GM12878 (cell line): Measurements from ENCODE around the gene ZNF695. TPM values are rescaled to one million over a fixed set of nuclear protein-coding genes. Genes with fewer than 3 reads are reported as not detected.

Experiments used
- ATAC-seq: fragments of 200-7000 bp; cut with Tn5 transposase; 3 replicates; pipeline ENCODE4 v1.9.1; 2020; ENCODE audit warnings: mild to moderate bottlenecking, moderate library complexity
- BruUV-seq: library from RNA; stranded (reverse); fragments of 400-500 nt; replicated peaks from 2 replicates; lab custom pipeline; 2021; lab: Mats Ljungman, UMichigan
- CTCF ChIA-PET: fragments of 300-600 bp; sonication (Branson Sonifier 250); formaldehyde crosslinking; extraction: SDS; loops from one replicate; lab custom pipeline; 2021; ENCODE audit warnings: inconsistent platforms; lab: Yijun Ruan, JAX
- POLR2A ChIA-PET: fragments of 350-600 bp; formaldehyde crosslinking; extraction: SDS; loops from one replicate; lab custom pipeline; 2021; ENCODE audit warnings: inconsistent platforms; lab: Charles Lee
- RAD21 ChIA-PET: fragments of 300-600 bp; sonication (Branson Sonifier 250); formaldehyde crosslinking; loops from one replicate; lab custom pipeline; 2023; ENCODE audit warnings: antibody characterized with exemption; ENCODE audit not compliant: unreplicated experiment; lab: Charles Lee
- SMC1A ChIA-PET: fragments of 300-600 bp; sonication (Branson Sonifier 250); formaldehyde crosslinking; loops from one replicate; lab custom pipeline; 2023; ENCODE audit not compliant: unreplicated experiment, uncharacterized antibody; lab: Charles Lee
- DNase-seq: peaks from one replicate; pipeline ENCODE4 v3.0.0-alpha.2; 2011; ENCODE audit warnings: low read depth, low spot score
- FAIRE-seq: peaks from 3 replicates; lab custom pipeline; 2011; peaks lifted over from hg19 to GRCh38; lab: Jason Lieb, UNC
- H2AFZ ChIP-seq: 2 replicates; pipeline ENCODE4 v1.6.0; 2011; ENCODE audit warnings: low read depth, low read length, control low read depth; ENCODE audit not compliant: control insufficient read depth
- H3K27ac ChIP-seq: 2 replicates; pipeline ENCODE4 v1.5.1; 2011; ENCODE audit warnings: control low read depth; ENCODE audit not compliant: control insufficient read depth, insufficient read depth
- H3K27me3 ChIP-seq, 2 experiments: replicated peaks in 1 of 2; 2 replicates each; pipeline versions ENCODE4 v1.6.0 to v1.6.1; 2011; ENCODE audit warnings: low read length in 1 of 2; ENCODE audit not compliant: control insufficient read depth in 2 of 2, insufficient read depth in 2 of 2
- H3K36me3 ChIP-seq, 2 experiments: 2 replicates each; pipeline ENCODE4 v1.5.1; 2011; ENCODE audit warnings: low read length in 1 of 2; ENCODE audit not compliant: control insufficient read depth in 2 of 2, insufficient read depth in 2 of 2
- H3K4me1 ChIP-seq: 2 replicates; pipeline ENCODE4 v1.6.1; 2011; ENCODE audit warnings: mild to moderate bottlenecking, low read length, moderate library complexity, mixed read lengths; ENCODE audit not compliant: control insufficient read depth, insufficient read depth
- H3K4me2 ChIP-seq: 2 replicates; pipeline ENCODE4 v1.6.0; 2011; ENCODE audit warnings: control low read depth; ENCODE audit not compliant: control insufficient read depth, insufficient read depth
- H3K4me3 ChIP-seq: fragments of 200-600 bp; sonication (generic); 2 replicates; pipeline ENCODE4 v1.5.1; 2016
- H3K79me2 ChIP-seq: 2 replicates; pipeline ENCODE4 v1.6.0; 2011; ENCODE audit warnings: low read length; ENCODE audit not compliant: control insufficient read depth, insufficient read depth
- H3K9ac ChIP-seq: 2 replicates; pipeline ENCODE4 v1.8.0; 2011; ENCODE audit warnings: low read length, control low read depth, mixed read lengths; ENCODE audit not compliant: control insufficient read depth, insufficient read depth
- H3K9me3 ChIP-seq: replicated peaks from 3 replicates; pipeline ENCODE4 v1.5.1; 2011; ENCODE audit warnings: mild to moderate bottlenecking, low read length; ENCODE audit not compliant: control insufficient read depth, insufficient read depth
- H4K20me1 ChIP-seq: 2 replicates; pipeline ENCODE4 v1.6.0; 2011; ENCODE audit not compliant: control insufficient read depth, insufficient read depth
- BCL11A ChIP-seq: IDR thresholded peaks from 2 replicates; pipeline ENCODE4 v1.6.1; 2011; ENCODE audit warnings: low read depth, low read length
- CTCF ChIP-seq, 3 experiments: IDR thresholded peaks in 2 of 3; conservative IDR thresholded peaks in 1 of 3; 2 replicates each; pipeline ENCODE4 v1.5.1; 2011; ENCODE audit warnings: low read depth in 3 of 3, low read length in 3 of 3, mild to moderate bottlenecking in 3 of 3, control low read depth in 2 of 3, moderate library complexity in 2 of 3, inconsistent platforms in 1 of 3, mixed read lengths in 1 of 3; ENCODE audit not compliant: control insufficient read depth in 2 of 3, insufficient read depth in 1 of 3; ENCODE audit errors: extremely low read depth in 1 of 3
- GATAD2B ChIP-seq: fragments of 450-650 bp; conservative IDR thresholded peaks from 2 replicates; pipeline ENCODE4 v1.6.1; 2017; ENCODE audit warnings: low read depth, mild to moderate bottlenecking, moderate library complexity
- IRF5 ChIP-seq: fragments of 450-650 bp; IDR thresholded peaks from 2 replicates; pipeline ENCODE4 v1.6.1; 2017; ENCODE audit warnings: borderline replicate concordance
- MYB ChIP-seq: fragments of 150-350 bp; IDR thresholded peaks from 2 replicates; pipeline ENCODE4 v1.6.1; 2014; ENCODE audit warnings: mild to moderate bottlenecking, low read depth, low read length, borderline replicate concordance
- SMARCA5 ChIP-seq: fragments of 450-650 bp; IDR thresholded peaks from 2 replicates; pipeline ENCODE4 v1.6.1; 2017; ENCODE audit warnings: mild to moderate bottlenecking
- SUPT20H ChIP-seq: IDR thresholded peaks from 2 replicates; pipeline ENCODE4 v1.6.1; 2011; ENCODE audit warnings: low read depth, mild to moderate bottlenecking, low read length, moderate library complexity, borderline replicate concordance; ENCODE audit not compliant: control insufficient read depth
- WGBS: methylation state at CpG from one replicate; pipeline ENCODE4 v1.1.6; 2016; ENCODE audit warnings: low lambda C conversion rate; ENCODE audit not compliant: insufficient replicate concordance, insufficient coverage; ENCODE audit errors: missing lambda C conversion rate; 5-methylcytosine and 5-hydroxymethylcytosine counted together
- in situ Hi-C: fragments of 300-500 bp; cut with MboI; formaldehyde crosslinking; loops from 9 replicates; pipeline ENCODE4 v1.14.3; 2018; ENCODE audit warnings: mixed read lengths
- intact Hi-C: fragments of 100-400 bp; cut with micrococcal nuclease; formaldehyde crosslinking; loops from one replicate; pipeline ENCODE4 v1.14.2; 2022; ENCODE audit not compliant: unreplicated experiment
- polyA plus RNA-seq, 11 experiments: library from polyadenylated mRNA; depleted of rRNA in 4 of 11; unstranded in 6 of 11; stranded (reverse) in 5 of 11; fragments of >200 nt; fragmentation: Nextera tagmentation in 4 of 11; fragmentation: Illumina TruSeq in 1 of 11; extraction: Ambion mirVana in 4 of 11; extraction: Trizol in 1 of 11; gene quantifications; 1 replicate in 1 of 11; 2 replicates in 10 of 11; pipeline versions ENCODE4 v1.2.1 to v1.2.3, GENCODE V29; 2011 to 2016; ENCODE audit warnings: inconsistent platforms in 2 of 11, missing spikeins in 2 of 11, low read depth in 1 of 11
- total RNA-seq, 4 experiments: library from RNA; depleted of rRNA in 3 of 4; stranded (reverse); fragments of >200 nt in 3 of 4; fragmentation: Illumina TruSeq in 1 of 4; extraction: Trizol in 1 of 4; gene quantifications; 2 replicates each; pipeline versions ENCODE4 v1.2.1 to v1.2.3, GENCODE V29; 2013 to 2021

ZNF695 gene
- total and polyA plus RNA-seq, 10 of the 15 experiments (the other 5 are each of a cell fraction or from before 2014, with no cell fraction given), result 0.04 to 1.8 (median 1.2) TPM

- Histone ChIP-seq H3K27me3 (no peaks in the 10 kb centered on the region), H3K9me3 (0 out of 3 replicates have a peak, but pooled peaks cover 1% of the 10 kb centered on the region), H3K9ac (no peak overlapping the region), H3K4me3 (no peak overlapping the region), H3K27ac (no peak overlapping the region), H3K4me2 (no peak overlapping the region), H3K36me3 (no peaks in the 10 kb centered on the region), H3K4me1 (no peaks in the 10 kb centered on the region), H4K20me1 (no peaks in the 10 kb centered on the region), H3K79me2 (no peaks in the 10 kb centered on the region), H2AFZ (no peak overlapping the region)
- no peak for FAIRE-seq
- ChIA-PET CTCF (no interaction called here), RAD21 (no interaction called here), SMC1A (no interaction called here), POLR2A (no interaction called here)
- ATAC-seq, result no peak
- 97% methylated on average over 7 of the region's 7 CpGs for WGBS
- no peak for TF ChIP-seq GATAD2B
- no peak for TF ChIP-seq BCL11A
- TF ChIP-seq SUPT20H, result no peak
- no peak for TF ChIP-seq CTCF (IDR thresholded peaks at IDR 0.05 in 2 of 3, conservative IDR thresholded peaks at IDR 0.05 in 1 of 3; ENCODE audit: control insufficient read depth in 2 of 3, extremely low read depth in 1 of 3, insufficient read depth in 1 of 3, low read depth in 3 of 3, low read length in 3 of 3)
- no peak for TF ChIP-seq IRF5
- TF ChIP-seq MYB, result no peak
- no peak for TF ChIP-seq SMARCA5
- no TSS peak for BruUV-seq
- in situ Hi-C loops (no loop called here), intact Hi-C loops (no loop called here)
- no peak for DNase-seq
These were observed 60.6 kb downstream of the ZNF695 start for GRCh38 chr1:246947255-246947654.
